ENCODE results near the gene PRDX2. TPM values are rescaled to one million over a fixed set of nuclear protein-coding genes. Genes with fewer than 3 reads are reported as not detected.

PRDX2 gene
- total RNA-seq, 1 experiment from 2014 or later: 271 TPM

DNA sequence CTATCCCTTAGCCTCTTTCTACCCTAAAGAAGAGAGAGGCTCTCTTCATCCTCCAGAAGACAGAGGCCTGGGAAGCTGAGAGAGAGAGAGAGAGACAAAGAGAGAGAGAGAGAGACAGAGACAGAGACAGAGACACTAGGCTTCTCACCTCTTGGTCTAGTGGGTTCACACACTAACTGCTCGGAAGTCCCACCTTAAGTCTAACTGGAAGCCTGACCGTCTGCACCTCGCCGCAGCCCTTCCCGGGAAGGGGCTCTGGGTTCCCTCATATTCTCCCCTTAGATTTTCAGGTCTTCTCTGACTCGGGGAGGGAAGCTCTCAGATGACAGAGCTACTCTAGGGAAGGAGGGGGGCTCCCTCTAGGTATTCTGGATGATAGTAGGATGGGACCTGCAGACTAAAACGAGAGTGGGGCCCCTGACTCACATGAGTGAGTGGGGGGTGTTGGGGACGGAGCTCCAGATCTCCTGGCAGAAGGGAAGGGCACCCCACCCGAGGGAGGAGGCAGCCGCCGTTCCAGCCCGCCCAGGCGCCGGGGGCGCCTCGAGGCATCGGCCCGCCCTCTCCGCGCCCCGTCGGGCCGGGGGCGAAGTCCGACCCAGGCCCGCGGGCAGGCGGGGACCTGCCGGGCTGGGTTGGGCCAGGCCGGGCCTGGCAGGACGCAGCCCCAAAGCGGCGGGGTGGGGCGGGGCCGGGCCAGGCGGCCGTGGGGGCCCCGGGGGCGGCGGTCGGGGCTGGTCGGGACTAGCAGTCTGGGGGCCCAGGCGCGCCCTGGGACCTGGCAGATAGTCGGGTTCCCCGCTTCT, 12.3 kb downstream of the PRDX2 start:
- BruUV-seq (replicated peaks): no TSS peak
- intact Hi-C loops (cut with micrococcal nuclease; ENCODE audit: unreplicated experiment): loop anchor here (5.0 to 10.0 kb wide), 2 partner anchors 373 to 1056 kb away; no protein-coding TSS in a partner anchor
- no peaks in the 10 kb centered on the region for H3K9me3 ChIP-seq (ENCODE audit: insufficient read depth, low read depth)
- peaks cover 61% of the 10 kb centered on the region for H3K4me1 ChIP-seq (replicated peaks; ENCODE audit: insufficient read depth)
- H3K79me2 ChIP-seq (ENCODE audit: low read depth): peaks cover 52% of the 10 kb centered on the region
- no peaks in the 10 kb centered on the region; the same call in 1 of the 2 replicates for H3K36me3 ChIP-seq (ENCODE audit: low read depth)
- H3K9me2 ChIP-seq (ENCODE audit: insufficient read depth): no peaks in the 10 kb centered on the region
- peak overlapping the region; percentile 86 for H3K27ac ChIP-seq
- DNase-seq: peak in 1 of 2 experiments; percentile 42
- ChIA-PET POLR2A (ENCODE audit: unreplicated experiment) (interaction anchor here (0.5 to 1.8 kb wide), 7 partner anchors 11 to 328 kb away, joined by 3 to 18 read pairs (median 4); partner anchors contain the start of genes RNASEH2A, ZNF490 and ZNF791), CTCF (interaction anchor here (0.6 kb wide), 2 partner anchors 23 to 34 kb away, joined by 3 to 8 read pairs; no protein-coding TSS in a partner anchor)
- TF ChIP-seq, protein P1, sequence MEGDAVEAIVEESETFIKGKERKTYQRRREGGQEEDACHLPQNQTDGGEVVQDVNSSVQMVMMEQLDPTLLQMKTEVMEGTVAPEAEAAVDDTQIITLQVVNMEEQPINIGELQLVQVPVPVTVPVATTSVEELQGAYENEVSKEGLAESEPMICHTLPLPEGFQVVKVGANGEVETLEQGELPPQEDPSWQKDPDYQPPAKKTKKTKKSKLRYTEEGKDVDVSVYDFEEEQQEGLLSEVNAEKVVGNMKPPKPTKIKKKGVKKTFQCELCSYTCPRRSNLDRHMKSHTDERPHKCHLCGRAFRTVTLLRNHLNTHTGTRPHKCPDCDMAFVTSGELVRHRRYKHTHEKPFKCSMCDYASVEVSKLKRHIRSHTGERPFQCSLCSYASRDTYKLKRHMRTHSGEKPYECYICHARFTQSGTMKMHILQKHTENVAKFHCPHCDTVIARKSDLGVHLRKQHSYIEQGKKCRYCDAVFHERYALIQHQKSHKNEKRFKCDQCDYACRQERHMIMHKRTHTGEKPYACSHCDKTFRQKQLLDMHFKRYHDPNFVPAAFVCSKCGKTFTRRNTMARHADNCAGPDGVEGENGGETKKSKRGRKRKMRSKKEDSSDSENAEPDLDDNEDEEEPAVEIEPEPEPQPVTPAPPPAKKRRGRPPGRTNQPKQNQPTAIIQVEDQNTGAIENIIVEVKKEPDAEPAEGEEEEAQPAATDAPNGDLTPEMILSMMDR (conservative IDR thresholded peaks at IDR 0.05): no peak; the same call in 1 of the 2 replicates
- H3K4me2 ChIP-seq: peak overlapping the region; percentile 91
- H4K20me1 ChIP-seq (ENCODE audit: insufficient read depth): peaks cover 18% of the 10 kb centered on the region
- H3F3A ChIP-seq (ENCODE audit: insufficient read depth, low read depth): peaks cover 79% of the 10 kb centered on the region
- H2AFZ ChIP-seq: 0 out of 2 replicates have a peak overlapping the region, but pooled peaks have one; percentile 25
- H3K27me3 ChIP-seq (ENCODE audit: insufficient read depth, low read depth): no peaks in the 10 kb centered on the region
- H3K4me3 ChIP-seq: peak overlapping the region; percentile 73

DNA sequence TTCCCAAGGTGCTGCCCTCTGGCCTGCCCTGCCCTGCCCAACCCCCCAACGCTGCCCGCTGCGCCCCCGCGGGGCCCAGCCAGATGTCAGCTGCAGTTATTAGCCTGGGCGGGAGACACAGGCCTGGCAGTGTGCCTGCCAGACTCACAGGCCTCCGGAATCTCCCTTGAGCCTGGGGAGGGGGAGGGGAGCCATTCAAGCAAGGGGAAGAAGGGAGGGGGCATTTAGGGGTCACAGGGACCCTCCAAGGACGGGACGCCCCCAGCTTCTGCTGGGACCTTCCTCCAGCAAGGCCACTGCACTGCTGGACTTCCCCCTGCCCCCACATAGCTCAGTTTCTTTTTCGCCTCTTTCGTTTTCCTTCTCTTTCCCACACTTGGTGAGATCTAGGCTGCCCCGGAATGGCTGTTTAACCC, 12.9 kb downstream of the PRDX2 start:
- POLR2A ChIA-PET (ENCODE audit: unreplicated experiment): interaction anchor here (0.5 to 1.8 kb wide), 7 partner anchors 10 to 178 kb away, joined by 3 to 18 read pairs (median 4); partner anchors contain the start of genes RNASEH2A, ZNF490 and ZNF791
- H3K27me3 ChIP-seq (ENCODE audit: insufficient read depth, low read depth): no peaks in the 10 kb centered on the region
- peak overlapping the region; percentile 73 for H3K4me3 ChIP-seq
- no peak overlapping the region for H2AFZ ChIP-seq
- H3K4me2 ChIP-seq: peak overlapping the region; percentile 91
- peaks cover 78% of the 10 kb centered on the region for H3F3A ChIP-seq (ENCODE audit: insufficient read depth, low read depth)
- TF ChIP-seq, protein P1 (conservative IDR thresholded peaks at IDR 0.05): 0 out of 2 replicates have a peak, but pooled peaks have one; percentile 4
- TF ChIP-seq EZH2 (IDR thresholded peaks at IDR 0.05; ENCODE audit: low read depth): no peak
- H3K27ac ChIP-seq: peak overlapping the region; percentile 86
- BruUV-seq (replicated peaks): TSS peak; percentile 31
- H3K4me1 ChIP-seq (replicated peaks; ENCODE audit: insufficient read depth): peaks cover 63% of the 10 kb centered on the region
- H4K20me1 ChIP-seq (ENCODE audit: insufficient read depth): peaks cover 18% of the 10 kb centered on the region
- no peaks in the 10 kb centered on the region; the same call in 1 of the 2 replicates for H3K36me3 ChIP-seq (ENCODE audit: low read depth)
- CTCF ChIA-PET: interaction anchor here (0.6 to 1.0 kb wide), 3 partner anchors 23 to 33 kb away, joined by 3 to 8 read pairs (median 3); no protein-coding TSS in a partner anchor
- intact Hi-C loops (cut with micrococcal nuclease; ENCODE audit: unreplicated experiment): loop anchor here (5.0 to 10.0 kb wide), 2 partner anchors 374 to 1056 kb away; no protein-coding TSS in a partner anchor
- no peaks in the 10 kb centered on the region for H3K9me2 ChIP-seq (ENCODE audit: insufficient read depth)
- peaks cover 49% of the 10 kb centered on the region for H3K79me2 ChIP-seq (ENCODE audit: low read depth)
- DNase-seq: peak; percentile 50 to 80
- no peaks in the 10 kb centered on the region for H3K9me3 ChIP-seq (ENCODE audit: insufficient read depth, low read depth)

DNA sequence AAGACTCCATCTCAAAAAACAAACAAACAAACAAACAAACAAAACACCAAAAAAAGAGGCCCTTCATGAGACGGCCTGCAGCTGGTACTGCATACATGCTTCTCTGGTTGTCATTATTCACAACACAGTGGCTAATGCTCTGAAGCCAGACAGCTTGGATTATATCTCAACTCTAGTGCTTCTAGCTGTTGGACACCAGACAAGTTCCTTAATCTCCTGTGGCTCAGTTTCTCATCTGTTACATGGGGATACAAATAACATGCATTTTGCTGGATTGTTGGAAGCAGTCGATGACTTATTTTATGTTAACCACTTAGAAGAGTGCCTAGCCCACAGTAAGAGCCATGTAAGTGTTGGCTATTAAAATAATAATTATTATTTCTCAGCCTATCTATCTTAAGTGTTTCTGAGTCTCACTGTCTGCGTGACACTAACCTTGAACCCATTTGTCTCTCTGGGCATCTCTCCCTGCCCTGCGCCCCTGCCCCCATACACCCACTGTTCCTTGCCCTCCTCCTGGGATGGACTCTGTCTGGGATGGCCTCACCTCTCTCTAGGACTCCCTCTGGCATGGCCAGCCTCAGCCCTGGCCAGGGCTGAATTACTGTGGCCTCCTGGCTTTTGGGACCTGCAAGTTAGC, 13.4 kb downstream of the PRDX2 start:
- DNase-seq: peak in 1 of 2 experiments; percentile 19
- peak overlapping the region; percentile 73 for H3K4me3 ChIP-seq
- peaks cover 46% of the 10 kb centered on the region for H3K79me2 ChIP-seq (ENCODE audit: low read depth)
- BruUV-seq (replicated peaks): no TSS peak
- peaks cover 17% of the 10 kb centered on the region for H4K20me1 ChIP-seq (ENCODE audit: insufficient read depth)
- H3K36me3 ChIP-seq (ENCODE audit: low read depth): no peaks in the 10 kb centered on the region; the same call in 1 of the 2 replicates
- H2AFZ ChIP-seq: no peak overlapping the region
- H3K4me1 ChIP-seq (replicated peaks; ENCODE audit: insufficient read depth): peaks cover 68% of the 10 kb centered on the region
- ChIA-PET POLR2A (ENCODE audit: unreplicated experiment) (interaction anchor here (0.6 to 1.8 kb wide), 3 partner anchors 9 to 51 kb away, joined by 4 to 18 read pairs (median 11); no protein-coding TSS in a partner anchor), CTCF (interaction anchor here (1.0 kb wide), 1 partner anchor 28 kb away, joined by 3 read pairs; no protein-coding TSS in a partner anchor)
- peaks cover 81% of the 10 kb centered on the region for H3F3A ChIP-seq (ENCODE audit: insufficient read depth, low read depth)
- H3K9me3 ChIP-seq (ENCODE audit: insufficient read depth, low read depth): no peaks in the 10 kb centered on the region
- intact Hi-C loops (cut with micrococcal nuclease; ENCODE audit: unreplicated experiment): loop anchor here (5.0 to 10.0 kb wide), 2 partner anchors 374 to 1057 kb away; no protein-coding TSS in a partner anchor
- peak overlapping the region; percentile 91 for H3K4me2 ChIP-seq
- no peaks in the 10 kb centered on the region for H3K27me3 ChIP-seq (ENCODE audit: insufficient read depth, low read depth)
- TF ChIP-seq EZH2 (IDR thresholded peaks at IDR 0.05; ENCODE audit: low read depth): no peak
- TF ChIP-seq, protein P1 (conservative IDR thresholded peaks at IDR 0.05): no peak
- no peaks in the 10 kb centered on the region for H3K9me2 ChIP-seq (ENCODE audit: insufficient read depth)
- H3K27ac ChIP-seq: peak overlapping the region; percentile 86
